ENCODE measurements around the gene MACF1.
"Not testable (repeated sequence)": the region's sequence is repeated elsewhere in the genome, so short reads cannot be mapped to it uniquely, and the experiment has no call there.

MACF1 gene

GRCh38 chr1:39498821-39499220, 294.3 kb downstream of the MACF1 start:
- not testable (repeated sequence) for DNase-seq

- no peak for DNase-seq
These were observed 295.2 kb downstream of the MACF1 start for GRCh38 chr1:39499668-39500067.

GRCh38 chr1:39500862-39501389, 296.4 kb downstream of the MACF1 start:
- DNase-seq, result no peak

GRCh38 chr1:39501666-39502065, 297.2 kb downstream of the MACF1 start:
- no peak for DNase-seq

- not testable (repeated sequence) for DNase-seq
These were observed 299.9 kb downstream of the MACF1 start for GRCh38 chr1:39504436-39504835.

- no peak for DNase-seq
These were observed 300.8 kb downstream of the MACF1 start for GRCh38 chr1:39505289-39505688.

GRCh38 chr1:39507230-39507928, 302.9 kb downstream of the MACF1 start:
- no peak for DNase-seq

- no peak for DNase-seq
These were observed 303.8 kb downstream of the MACF1 start for GRCh38 chr1:39508266-39508665.

- no peak for DNase-seq
These were observed 304.4 kb downstream of the MACF1 start for GRCh38 chr1:39508857-39509305.

GRCh38 chr1:39509360-39510009, 305.0 kb downstream of the MACF1 start:
- no peak for DNase-seq

- not testable (repeated sequence) for DNase-seq
These were observed 306.2 kb downstream of the MACF1 start for GRCh38 chr1:39510570-39511186.

- DNase-seq, result not testable (repeated sequence)
These were observed 307.0 kb downstream of the MACF1 start for GRCh38 chr1:39511477-39511876.

- not testable (repeated sequence) for DNase-seq
These were observed 307.8 kb downstream of the MACF1 start for GRCh38 chr1:39512234-39512847.

- DNase-seq, result not testable (repeated sequence)
These were observed 310.2 kb downstream of the MACF1 start for GRCh38 chr1:39514710-39515124.

- DNase-seq, result not testable (repeated sequence)
These were observed 310.9 kb downstream of the MACF1 start for GRCh38 chr1:39515131-39516086.

- not testable (repeated sequence) for DNase-seq
These were observed 312.3 kb downstream of the MACF1 start for GRCh38 chr1:39516841-39517240.

- not testable (repeated sequence) for DNase-seq
These were observed 313.4 kb downstream of the MACF1 start for GRCh38 chr1:39517936-39518335.

- not testable (repeated sequence) for DNase-seq
These were observed 314.9 kb downstream of the MACF1 start for GRCh38 chr1:39519376-39519775.

- DNase-seq, result not testable (repeated sequence)
These were observed 317.7 kb downstream of the MACF1 start for GRCh38 chr1:39522221-39522620.

- no peak for DNase-seq
These were observed 318.4 kb downstream of the MACF1 start for GRCh38 chr1:39522661-39523567.

- DNase-seq, result no peak
These were observed 319.7 kb downstream of the MACF1 start for GRCh38 chr1:39524171-39524570.
